Measurements from ENCODE around the gene KCNG4. TPM values are rescaled to one million over a fixed set of nuclear protein-coding genes. Genes with fewer than 3 reads are reported as not detected.

Gene KCNG4
- total RNA-seq, 1 experiment from 2014 or later = not detected

DNA sequence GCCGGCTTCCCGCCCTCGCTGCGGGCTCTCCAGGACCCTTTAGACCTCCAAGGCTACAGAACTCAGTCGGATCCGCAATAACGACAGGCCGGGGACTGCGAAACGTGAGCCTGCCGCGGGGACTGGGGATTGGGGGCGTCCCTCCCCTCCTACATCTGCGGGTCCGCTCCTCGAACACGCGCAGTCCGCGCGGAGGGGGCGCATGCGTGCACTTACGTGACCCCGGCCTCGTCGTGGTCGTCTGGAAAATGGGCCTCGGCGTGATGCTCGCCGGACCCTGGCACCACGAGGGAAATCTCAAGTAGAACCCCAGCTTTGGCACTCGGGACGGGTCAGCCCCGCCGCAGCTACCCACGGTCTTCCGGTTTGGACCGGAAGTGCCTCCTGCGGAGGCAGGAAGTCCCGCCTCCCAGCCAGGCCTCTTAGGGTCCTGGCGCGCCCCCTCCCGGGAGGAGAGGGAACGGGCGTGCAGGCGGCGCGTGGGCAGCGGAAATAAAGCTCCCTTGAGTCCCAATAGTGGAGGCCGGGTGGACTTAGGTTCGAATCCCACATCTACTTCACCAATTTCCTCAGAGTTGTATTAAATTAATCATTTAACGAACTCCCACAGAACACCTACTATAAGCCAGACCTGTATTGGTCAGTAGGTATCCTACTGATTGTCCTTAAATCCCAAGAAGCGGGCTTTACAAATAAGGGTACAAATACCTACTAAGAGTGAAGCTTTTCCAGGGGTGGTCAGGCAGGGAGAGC lies 53.0 kb downstream of the KCNG4 start, which contains the start of gene TAF1C:
TSS of gene TAF1C (minus strand) at position 373 of the 753 bp plus-strand sequence. CDS start 2,069 bp downstream, outside the sequence.
- Histone ChIP-seq H3K23me2 (ENCODE audit: insufficient read length, low read depth, low read length, poor library complexity, severe bottlenecking) (peaks cover 6% of the 10 kb centered on the region), H4K91ac (ENCODE audit: insufficient read length, low read depth, low read length) (no peak within 1 kb of the TSS), H3K9ac (ENCODE audit: extremely low read depth, insufficient read length, low read length) (peak within 1 kb of the TSS; percentile 93), H3K4me2 (ENCODE audit: insufficient read depth, insufficient read length, low read length) (peak within 1 kb of the TSS; percentile 52), H3K14ac (ENCODE audit: insufficient read depth, low read length) (peak within 1 kb of the TSS; percentile 84), H3K27me3 (ENCODE audit: insufficient read depth, low read length) (no peaks in the 10 kb centered on the region), H3T11ph (ENCODE audit: low read length) (no peak within 1 kb of the TSS), H4K8ac (replicated peaks; ENCODE audit: insufficient read length, low read depth, low read length) (no peak within 1 kb of the TSS), H3K79me2 (ENCODE audit: insufficient read depth, low read length) (peaks cover 9% of the 10 kb centered on the region; the same call in 1 of the 2 replicates), H4K20me1 (ENCODE audit: control insufficient read depth, insufficient read depth, insufficient read length) (no peaks in the 10 kb centered on the region), H3K27ac (ENCODE audit: insufficient read length, low read depth, low read length) (no peak within 1 kb of the TSS), H3K79me1 (ENCODE audit: insufficient read depth, low read depth, low read length, poor library complexity, severe bottlenecking) (peaks cover 6% of the 10 kb centered on the region), H4K5ac (ENCODE audit: insufficient read length, low read depth, low read length) (no peak within 1 kb of the TSS), H3K56ac (ENCODE audit: insufficient read length, low read depth, low read length) (no peak within 1 kb of the TSS), H3K9me3 (ENCODE audit: control insufficient read depth, low read depth, low read length) (no peaks in the 10 kb centered on the region), H2BK12ac (ENCODE audit: insufficient read length, low read depth, low read length) (no peak within 1 kb of the TSS), H3K18ac (ENCODE audit: insufficient read length, low read depth, low read length) (peak within 1 kb of the TSS; percentile 56), H3K4me1 (ENCODE audit: insufficient read depth, low read length) (no peaks in the 10 kb centered on the region), H3K23ac (ENCODE audit: insufficient read length, low read depth, low read length) (no peak within 1 kb of the TSS), H3K4ac (ENCODE audit: low read depth, low read length) (no peak within 1 kb of the TSS), H2BK120ac (ENCODE audit: low read depth, low read length, poor library complexity, severe bottlenecking) (no peak within 1 kb of the TSS), H2BK20ac (ENCODE audit: low read depth, low read length, poor library complexity, severe bottlenecking) (no peak within 1 kb of the TSS), H2BK15ac (ENCODE audit: low read depth, low read length) (no peak within 1 kb of the TSS), H2BK5ac (ENCODE audit: insufficient read length, low read length) (no peak within 1 kb of the TSS), H2AK5ac (ENCODE audit: insufficient read length, low read length) (no peak within 1 kb of the TSS), H2AFZ (ENCODE audit: low read length) (peak within 1 kb of the TSS; percentile 24)
- Mint-ChIP-seq H3K9me3 (no peaks in the 10 kb centered on the region), H3K4me3 (peak within 1 kb of the TSS; percentile 92 to 94), H3K27ac (peak within 1 kb of the TSS in 2 of 3 experiments; percentile 82 to 87; a peak in 3 of 7 replicates), H3K36me3 (ENCODE audit: insufficient read depth in 1 of 3, low read depth in 3 of 3) (peaks cover 12 to 34% (median 34%) of the 10 kb centered on the region in 3 experiments; a peak in 6 of 7 replicates), H3K4me1 (peaks cover 8 to 13% of the 10 kb centered on the region in 2 experiments), H3K27me3 (ENCODE audit: low read depth) (peaks cover 2% of the 10 kb centered on the region; the same call in 1 of the 2 replicates)
- peak; percentile 89 for DNase-seq
- TF ChIP-seq, protein P1, sequence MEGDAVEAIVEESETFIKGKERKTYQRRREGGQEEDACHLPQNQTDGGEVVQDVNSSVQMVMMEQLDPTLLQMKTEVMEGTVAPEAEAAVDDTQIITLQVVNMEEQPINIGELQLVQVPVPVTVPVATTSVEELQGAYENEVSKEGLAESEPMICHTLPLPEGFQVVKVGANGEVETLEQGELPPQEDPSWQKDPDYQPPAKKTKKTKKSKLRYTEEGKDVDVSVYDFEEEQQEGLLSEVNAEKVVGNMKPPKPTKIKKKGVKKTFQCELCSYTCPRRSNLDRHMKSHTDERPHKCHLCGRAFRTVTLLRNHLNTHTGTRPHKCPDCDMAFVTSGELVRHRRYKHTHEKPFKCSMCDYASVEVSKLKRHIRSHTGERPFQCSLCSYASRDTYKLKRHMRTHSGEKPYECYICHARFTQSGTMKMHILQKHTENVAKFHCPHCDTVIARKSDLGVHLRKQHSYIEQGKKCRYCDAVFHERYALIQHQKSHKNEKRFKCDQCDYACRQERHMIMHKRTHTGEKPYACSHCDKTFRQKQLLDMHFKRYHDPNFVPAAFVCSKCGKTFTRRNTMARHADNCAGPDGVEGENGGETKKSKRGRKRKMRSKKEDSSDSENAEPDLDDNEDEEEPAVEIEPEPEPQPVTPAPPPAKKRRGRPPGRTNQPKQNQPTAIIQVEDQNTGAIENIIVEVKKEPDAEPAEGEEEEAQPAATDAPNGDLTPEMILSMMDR (conservative IDR thresholded peaks at IDR 0.05) = peak; percentile 94
- no CpG with 5 or more reads among the region's 55 CpGs for WGBS (ENCODE audit: extremely low coverage, insufficient read length, low lambda C conversion rate)
